GM21390 (cell line): Measurements from ENCODE around the gene SLC1A5.

Source experiments
- ATAC-seq: cut with Tn5 transposase; IDR thresholded peaks from one replicate; pipeline ENCODE4 v1.9.1; 2021; ENCODE audit not compliant: unreplicated experiment

SLC1A5 gene

DNA sequence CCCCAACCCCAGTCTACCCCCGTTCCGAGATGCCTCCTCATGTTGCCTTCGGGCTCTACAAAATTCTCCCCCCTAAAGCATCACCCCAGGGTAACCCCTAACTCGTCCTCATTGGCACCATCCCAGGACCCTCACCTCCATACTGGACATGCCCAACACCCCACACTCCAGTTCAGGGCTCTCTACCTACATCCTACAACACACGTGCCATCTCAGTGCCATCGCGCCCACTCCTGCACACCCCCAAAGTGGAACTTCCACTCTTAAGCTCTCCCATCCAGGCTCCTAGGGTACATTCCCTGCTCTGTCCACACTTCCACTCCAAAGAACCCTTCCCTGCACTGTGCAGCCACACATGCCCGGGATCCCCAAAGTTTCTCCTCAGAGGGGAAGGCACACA is 43.4 kb downstream of the SLC1A5 start:
- no peak for ATAC-seq

DNA sequence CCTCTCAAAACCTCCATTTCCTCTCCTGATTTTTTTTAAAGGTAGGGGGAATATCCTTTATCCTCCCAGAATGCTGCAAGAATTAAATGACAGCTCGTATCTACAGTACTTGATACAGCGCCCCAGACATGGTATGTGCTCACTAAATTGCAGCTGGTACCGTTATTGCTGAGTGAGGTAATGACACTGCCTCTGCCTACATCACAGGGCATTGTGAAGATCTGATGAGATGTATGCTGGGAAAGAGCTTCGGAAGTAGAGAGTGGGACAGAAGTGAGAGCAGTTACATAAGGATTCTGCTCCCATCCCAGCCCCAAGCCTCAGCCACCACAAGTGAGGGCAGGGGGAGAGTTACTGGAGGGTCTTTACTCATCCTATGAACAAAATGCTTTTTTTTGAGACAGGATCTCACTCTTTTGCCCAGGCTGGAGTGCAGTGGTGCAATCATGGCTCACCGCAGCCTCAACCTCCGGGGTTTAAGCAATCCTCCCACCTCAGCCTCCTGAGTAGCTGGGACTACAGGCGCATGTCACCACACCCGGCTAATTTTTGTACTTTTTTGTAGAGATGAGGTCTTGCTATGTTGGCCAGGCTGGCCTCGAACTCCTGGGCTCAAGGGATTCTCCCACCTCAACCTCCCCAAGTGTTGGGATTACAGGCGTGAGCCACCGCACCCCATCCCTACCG is 44.2 kb downstream of the SLC1A5 start:
- no peak for ATAC-seq

- no peak for ATAC-seq
Observed at GRCh38 chr19:46742926-46743480, 45.4 kb downstream of the SLC1A5 start.

- ATAC-seq, result no peak
Observed at GRCh38 chr19:46741447-46741846, 46.9 kb downstream of the SLC1A5 start.

DNA sequence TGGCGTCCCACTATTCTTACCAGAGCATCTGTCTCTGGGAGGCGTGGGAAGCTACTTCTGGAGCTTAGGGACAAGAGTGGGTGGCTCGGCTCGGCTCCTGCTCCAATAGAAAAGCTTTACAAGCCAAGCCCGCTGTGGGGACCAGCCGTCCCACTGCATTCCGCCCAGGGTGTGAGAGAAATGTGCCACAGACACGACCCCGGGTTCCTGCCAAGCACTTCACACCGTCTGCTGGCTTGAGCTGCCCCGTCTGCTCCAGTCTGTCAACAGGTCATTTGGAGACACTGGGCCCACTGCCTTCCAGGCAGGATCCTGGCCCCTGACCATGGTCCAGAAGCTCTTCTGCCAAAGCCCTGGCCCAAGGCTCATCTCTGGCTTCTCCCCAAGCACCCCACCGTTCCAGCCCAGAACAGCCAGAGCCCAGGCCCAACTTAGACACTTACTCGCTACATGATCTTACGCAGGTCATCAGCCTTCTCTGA is 49.1 kb downstream of the SLC1A5 start:
- no peak for ATAC-seq

- ATAC-seq, result no peak
Observed at GRCh38 chr19:46737761-46738171, 50.6 kb downstream of the SLC1A5 start.

DNA sequence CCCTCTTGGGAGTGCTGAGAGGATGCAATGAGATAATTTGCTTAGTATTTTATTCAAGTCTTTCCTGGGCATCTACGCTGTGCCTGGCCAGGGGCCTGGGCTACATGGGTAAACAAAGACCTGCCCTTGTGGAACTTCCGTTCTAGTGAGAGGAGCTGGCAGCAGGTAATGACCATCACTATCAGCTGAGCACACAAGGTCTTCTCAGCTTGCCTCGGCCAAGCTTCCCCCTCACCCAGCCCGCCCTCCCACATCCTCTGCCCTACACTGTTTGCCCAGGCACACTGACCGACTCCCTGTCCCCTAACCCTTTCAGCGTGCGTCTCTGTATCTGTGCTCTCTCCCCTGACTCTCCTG is 51.1 kb downstream of the SLC1A5 start:
- ATAC-seq, result no peak

- ATAC-seq, result no peak
Observed at GRCh38 chr19:46736531-46737297, 51.7 kb downstream of the SLC1A5 start.

GRCh38 chr19:46733690-46734292 is 54.6 kb downstream of the SLC1A5 start:
- ATAC-seq, result no peak

- ATAC-seq, result no peak
Observed at GRCh38 chr19:46732966-46733689, 55.3 kb downstream of the SLC1A5 start.

DNA sequence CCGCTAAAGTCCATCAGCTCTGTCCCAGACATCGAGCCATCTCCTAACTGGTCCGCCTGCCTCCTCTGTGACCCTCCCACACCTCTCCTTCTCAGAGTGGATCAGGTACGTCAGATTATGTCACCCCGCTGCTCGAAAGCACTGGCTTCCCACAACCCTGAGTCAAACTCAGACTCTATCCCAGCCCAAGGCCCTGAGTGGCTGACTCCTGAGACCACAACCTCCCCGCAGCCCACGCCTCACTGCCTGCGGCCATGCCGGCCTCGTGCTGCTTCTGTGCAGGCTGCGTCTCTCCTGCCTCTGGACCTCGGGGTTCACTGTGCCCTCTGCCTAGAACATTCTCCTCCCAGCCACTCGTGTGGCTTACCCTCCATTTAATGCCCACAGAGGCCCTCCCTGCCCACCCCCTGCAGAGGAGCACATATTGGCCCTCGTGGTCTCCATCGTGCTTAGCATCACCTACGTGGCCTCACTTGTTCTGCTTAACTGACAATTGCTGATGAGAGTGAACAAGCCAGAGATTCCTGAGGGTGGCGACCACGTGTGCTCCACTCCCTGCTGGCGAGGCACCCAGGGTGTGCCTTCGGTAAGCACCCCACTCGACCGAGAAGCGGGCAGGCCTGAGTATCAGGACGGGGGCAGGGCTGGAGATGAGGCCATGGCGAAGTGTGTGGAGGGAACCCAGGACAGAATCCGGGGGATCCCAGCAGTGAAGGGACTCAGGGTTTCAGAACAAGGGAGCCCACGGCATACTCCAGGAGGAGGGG is 56.0 kb downstream of the SLC1A5 start:
- no peak for ATAC-seq

DNA sequence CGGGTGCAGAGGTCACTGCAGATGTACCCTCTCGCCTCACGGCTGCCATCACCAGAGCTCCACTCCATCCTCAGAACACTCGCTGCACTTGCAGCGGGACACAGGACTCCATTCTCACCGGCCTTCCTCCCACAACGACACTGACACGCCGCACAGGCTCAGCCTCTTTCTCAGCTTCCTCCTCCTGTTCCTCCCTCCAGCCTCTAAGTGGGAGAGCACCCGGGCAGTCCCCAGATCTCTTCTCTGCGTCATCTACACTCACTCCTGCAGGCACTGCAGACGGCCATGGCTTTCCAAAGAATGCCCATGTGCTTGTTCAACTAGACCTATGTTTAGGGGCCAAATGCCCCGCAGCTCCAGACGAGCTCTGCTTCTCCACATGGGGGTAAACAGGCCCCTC is 56.8 kb downstream of the SLC1A5 start:
- no peak for ATAC-seq

- ATAC-seq, result no peak
Observed at GRCh38 chr19:46731007-46731501, 57.3 kb downstream of the SLC1A5 start.

DNA sequence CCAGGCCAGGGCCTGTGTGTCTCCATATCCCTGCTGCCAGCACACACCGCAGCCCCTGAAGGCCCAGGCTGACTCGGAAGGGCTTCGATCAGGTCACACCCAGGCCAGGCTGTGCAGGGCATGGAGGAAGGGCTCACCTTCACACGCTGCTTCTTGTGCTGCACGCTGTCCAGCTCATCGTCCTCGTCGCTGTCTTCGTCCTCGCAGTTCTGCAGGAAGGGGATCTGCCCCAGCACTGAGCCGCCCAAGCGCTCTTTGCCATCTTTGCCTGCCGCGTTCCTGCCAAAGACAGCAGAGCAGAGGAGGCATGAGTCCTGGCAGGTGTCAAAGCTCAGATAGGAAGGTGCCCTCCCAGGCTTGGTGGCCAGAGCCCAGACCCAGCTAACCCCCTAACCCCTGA is 57.8 kb downstream of the SLC1A5 start:
- ATAC-seq, result no peak

DNA sequence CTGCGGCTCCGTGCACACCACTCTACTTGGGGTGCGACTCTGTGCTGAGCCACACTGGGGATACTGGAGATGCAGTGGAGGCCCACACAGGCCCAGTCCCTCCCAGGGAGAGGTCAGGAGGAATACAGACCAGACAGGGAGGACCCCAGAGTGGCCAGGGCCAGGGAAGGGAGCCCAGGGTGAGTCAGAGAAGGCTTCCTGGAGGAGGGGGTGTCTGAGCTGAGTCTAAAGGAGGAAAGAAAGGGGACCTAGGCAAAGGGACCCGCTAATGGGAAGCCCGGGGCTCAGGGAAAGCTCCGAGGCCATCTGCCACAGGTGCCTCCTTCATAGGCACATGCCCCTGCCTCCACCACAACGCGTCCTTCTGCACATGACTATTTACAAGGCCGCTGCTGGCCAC is 58.2 kb downstream of the SLC1A5 start:
- no peak for ATAC-seq

DNA sequence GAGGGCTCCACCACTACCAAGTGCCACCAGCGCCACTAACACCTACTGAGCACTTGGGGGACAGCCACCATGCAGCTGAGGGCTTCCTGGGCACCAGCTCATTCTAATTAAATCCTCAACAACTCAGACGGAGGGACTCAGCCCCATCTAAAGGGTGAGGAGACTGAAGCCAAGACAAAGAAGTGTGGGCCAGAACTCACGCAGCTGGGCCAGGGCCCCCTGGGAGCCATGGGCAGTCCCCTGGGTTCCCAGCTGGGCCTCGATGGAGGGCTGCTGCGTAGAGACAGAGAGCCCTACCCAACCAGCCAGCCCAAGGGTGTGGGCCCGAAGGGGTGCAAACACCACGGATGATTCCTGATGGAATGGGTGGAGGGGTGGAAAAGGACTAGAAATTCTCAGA is 58.7 kb downstream of the SLC1A5 start:
- ATAC-seq, result no peak

- ATAC-seq, result no peak
Observed at GRCh38 chr19:46728693-46729339, 59.6 kb downstream of the SLC1A5 start.

GRCh38 chr19:46728208-46728607 is 60.2 kb downstream of the SLC1A5 start:
- no peak for ATAC-seq

DNA sequence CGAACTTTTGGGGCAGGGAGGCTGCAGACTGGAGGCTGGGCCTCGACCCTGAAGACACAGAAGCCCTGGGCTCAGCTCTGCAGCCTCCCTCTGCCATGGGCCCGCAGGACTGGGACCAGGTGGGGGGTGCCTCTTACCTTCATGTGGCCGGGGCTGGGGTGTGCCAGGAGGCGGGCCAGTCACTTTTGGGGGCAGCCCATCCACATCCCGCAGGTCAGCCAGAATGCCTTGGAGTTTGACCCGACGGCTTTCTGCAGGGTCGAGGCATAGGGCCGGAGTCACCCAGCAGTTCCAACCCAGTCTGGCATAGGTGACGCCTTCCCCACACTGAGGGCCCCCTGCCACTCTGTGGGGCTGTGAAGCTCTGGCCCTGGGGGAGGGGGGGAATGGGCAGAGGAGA is 60.6 kb downstream of the SLC1A5 start:
- ATAC-seq, result no peak
